ENCODE data around the gene BANF1. TPM values are rescaled to one million over a fixed set of nuclear protein-coding genes. Genes with fewer than 3 reads are reported as not detected.

Gene BANF1
- total and polyA plus RNA-seq, 4 donors, result 17.7 to 315 (median 159) TPM

DNA sequence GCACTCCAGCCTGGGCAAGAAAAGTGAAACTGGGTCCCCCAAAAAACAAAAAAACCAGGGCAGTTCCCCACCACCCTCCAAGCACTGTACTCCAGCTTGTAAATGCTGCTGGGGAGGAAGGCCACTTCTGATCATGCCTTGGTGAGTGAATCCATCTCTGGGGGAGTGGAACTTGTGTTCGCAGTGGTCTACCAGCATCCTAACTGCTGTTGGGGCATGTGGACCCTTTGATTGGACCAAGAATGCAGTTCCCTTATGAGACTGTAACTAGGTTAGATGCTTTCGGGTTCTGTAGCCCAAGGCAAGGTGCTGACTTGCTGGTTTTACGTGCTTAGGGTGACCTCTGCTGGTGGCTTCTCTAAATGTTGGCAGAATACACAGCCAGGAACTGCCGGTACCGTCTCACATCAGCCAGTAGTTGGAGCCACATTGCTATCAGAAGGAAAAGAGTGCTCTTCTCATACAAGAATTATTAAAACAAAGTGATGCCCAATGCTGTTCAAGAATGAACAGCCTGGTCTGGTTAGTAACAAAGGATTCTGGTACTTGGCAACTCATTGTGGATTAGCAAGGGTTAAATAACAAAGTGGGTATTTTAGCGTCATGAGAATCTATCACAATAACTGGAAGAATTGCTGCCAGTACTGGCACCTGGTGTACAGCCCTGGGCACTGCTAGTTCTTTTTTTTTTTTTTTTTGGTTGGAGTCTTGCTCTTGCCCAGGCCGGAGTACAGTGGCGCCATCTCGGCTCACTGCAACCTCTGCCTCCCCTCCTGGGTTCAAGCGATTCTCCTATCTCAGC, 13.3 kb upstream of the BANF1 start:
- TF ChIP-seq, protein P1, sequence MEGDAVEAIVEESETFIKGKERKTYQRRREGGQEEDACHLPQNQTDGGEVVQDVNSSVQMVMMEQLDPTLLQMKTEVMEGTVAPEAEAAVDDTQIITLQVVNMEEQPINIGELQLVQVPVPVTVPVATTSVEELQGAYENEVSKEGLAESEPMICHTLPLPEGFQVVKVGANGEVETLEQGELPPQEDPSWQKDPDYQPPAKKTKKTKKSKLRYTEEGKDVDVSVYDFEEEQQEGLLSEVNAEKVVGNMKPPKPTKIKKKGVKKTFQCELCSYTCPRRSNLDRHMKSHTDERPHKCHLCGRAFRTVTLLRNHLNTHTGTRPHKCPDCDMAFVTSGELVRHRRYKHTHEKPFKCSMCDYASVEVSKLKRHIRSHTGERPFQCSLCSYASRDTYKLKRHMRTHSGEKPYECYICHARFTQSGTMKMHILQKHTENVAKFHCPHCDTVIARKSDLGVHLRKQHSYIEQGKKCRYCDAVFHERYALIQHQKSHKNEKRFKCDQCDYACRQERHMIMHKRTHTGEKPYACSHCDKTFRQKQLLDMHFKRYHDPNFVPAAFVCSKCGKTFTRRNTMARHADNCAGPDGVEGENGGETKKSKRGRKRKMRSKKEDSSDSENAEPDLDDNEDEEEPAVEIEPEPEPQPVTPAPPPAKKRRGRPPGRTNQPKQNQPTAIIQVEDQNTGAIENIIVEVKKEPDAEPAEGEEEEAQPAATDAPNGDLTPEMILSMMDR (IDR thresholded peaks at IDR 0.05; ENCODE audit: control extremely low read depth, extremely low read depth), result peak; percentile 99
- ATAC-seq (ENCODE audit: insufficient read depth, low FRiP score), result peak; percentile 98
- Histone ChIP-seq H3K36me3 (ENCODE audit: control insufficient read depth in 4 of 4, insufficient read depth in 4 of 4, low read length in 4 of 4) (peaks cover 0 to 5% (median 2%) of the 10 kb centered on the region in 4 donors), H3K4me3 (no peak overlapping the region), H3K9me3 (ENCODE audit: control insufficient read depth in 4 of 4, insufficient read depth in 3 of 4, low read length in 3 of 4) (no peaks in the 10 kb centered on the region), H3K9ac (ENCODE audit: insufficient read depth in 1 of 2, low read length in 2 of 2) (no peak overlapping the region), H3K27ac (ENCODE audit: low read depth in 1 of 2, low read length in 1 of 2) (peak overlapping the region in 1 of 2 donors; percentile 22), H3K27me3 (ENCODE audit: control insufficient read depth in 3 of 3, insufficient read depth in 3 of 3, low read length in 2 of 3) (no peaks in the 10 kb centered on the region), H3K4me1 (ENCODE audit: control insufficient read depth in 5 of 5, insufficient read depth in 5 of 5, low read length in 5 of 5) (no peaks in the 10 kb centered on the region)
- DNase-seq, result peak; percentile 94 to 97 (median 97)
- whole genome bisulfite sequencing, 2 donors, result 14 to 26% methylated on average over 10 of the region's 10 CpGs

DNA sequence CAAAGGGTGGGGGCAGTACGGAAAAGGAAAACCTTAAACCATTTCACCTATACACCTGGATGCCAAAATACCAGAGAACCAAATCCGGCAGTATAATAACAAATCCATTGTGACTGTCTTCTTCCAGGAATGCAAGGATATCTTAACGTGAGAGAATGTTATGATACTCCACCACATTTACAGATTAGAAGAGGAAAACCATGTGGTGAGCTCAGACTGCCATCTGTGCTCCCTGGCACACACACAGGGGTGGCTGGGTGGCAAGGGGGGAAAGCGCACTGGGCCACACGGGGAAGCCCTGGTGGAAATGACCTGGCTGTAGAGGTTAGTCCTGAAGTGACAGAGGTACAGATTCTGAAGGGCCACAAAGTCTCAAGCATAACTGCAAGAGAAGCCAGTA, 10.2 kb upstream of the BANF1 start:
- no peak overlapping the region for H3K9ac ChIP-seq (ENCODE audit: insufficient read depth in 1 of 2, low read length in 2 of 2)
- no peaks in the 10 kb centered on the region for H3K9me3 ChIP-seq (ENCODE audit: control insufficient read depth in 4 of 4, insufficient read depth in 3 of 4, low read length in 3 of 4)
- no peaks in the 10 kb centered on the region for H3K4me1 ChIP-seq (ENCODE audit: control insufficient read depth in 5 of 5, insufficient read depth in 5 of 5, low read length in 5 of 5)
- peaks cover 0 to 5% (median 1%) of the 10 kb centered on the region in 4 donors for H3K36me3 ChIP-seq (ENCODE audit: control insufficient read depth in 4 of 4, insufficient read depth in 4 of 4, low read length in 4 of 4)
- DNase-seq (no peak), ATAC-seq (ENCODE audit: insufficient read depth, low FRiP score) (no peak)
- H3K4me3 ChIP-seq, result no peak overlapping the region
- H3K27ac ChIP-seq (ENCODE audit: low read depth in 1 of 2, low read length in 1 of 2), result no peak overlapping the region
- H3K27me3 ChIP-seq (ENCODE audit: control insufficient read depth in 3 of 3, insufficient read depth in 3 of 3, low read length in 2 of 3), result no peaks in the 10 kb centered on the region
- TF ChIP-seq, protein P1 (IDR thresholded peaks at IDR 0.05; ENCODE audit: control extremely low read depth, extremely low read depth), result no peak
- 87 to 91% methylated on average over 5 of the region's 5 CpGs for WGBS, 2 donors

DNA sequence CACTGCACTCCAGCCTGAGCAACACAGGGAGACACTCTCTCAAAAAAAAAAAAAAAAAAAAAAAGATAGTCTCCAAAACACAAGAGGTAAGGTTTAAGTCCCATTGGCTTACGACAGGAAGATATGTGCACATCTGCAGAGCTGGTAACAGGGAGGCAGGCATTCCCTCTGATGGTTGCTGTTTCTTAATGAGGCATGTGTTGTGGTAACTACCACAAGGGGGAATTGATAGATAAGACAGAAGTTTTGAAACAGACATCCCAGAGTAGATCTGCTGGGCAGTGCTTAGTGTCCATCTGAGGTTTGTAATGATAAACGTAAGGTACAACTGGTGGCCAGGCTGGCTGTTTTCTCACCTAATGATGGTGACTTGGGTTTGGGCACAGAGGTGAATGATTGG, 5.0 kb upstream of the BANF1 start:
- Histone ChIP-seq H3K27ac (ENCODE audit: low read depth in 1 of 2, low read length in 1 of 2) (no peak overlapping the region), H3K36me3 (ENCODE audit: control insufficient read depth in 4 of 4, insufficient read depth in 4 of 4, low read length in 4 of 4) (peaks cover 21 to 31% (median 24%) of the 10 kb centered on the region in 4 donors), H3K4me3 (no peak overlapping the region), H3K9me3 (ENCODE audit: control insufficient read depth in 4 of 4, insufficient read depth in 3 of 4, low read length in 3 of 4) (no peaks in the 10 kb centered on the region), H3K27me3 (ENCODE audit: control insufficient read depth in 3 of 3, insufficient read depth in 3 of 3, low read length in 2 of 3) (no peaks in the 10 kb centered on the region), H3K4me1 (ENCODE audit: control insufficient read depth in 5 of 5, insufficient read depth in 5 of 5, low read length in 5 of 5) (peaks cover 0 to 5% (median 0%) of the 10 kb centered on the region in 5 donors), H3K9ac (ENCODE audit: insufficient read depth in 1 of 2, low read length in 2 of 2) (no peak overlapping the region)
- ATAC-seq (ENCODE audit: insufficient read depth, low FRiP score) (no peak), DNase-seq (no peak)
- TF ChIP-seq, protein P1 (IDR thresholded peaks at IDR 0.05; ENCODE audit: control extremely low read depth, extremely low read depth), result no peak
- WGBS, 2 donors, result 81 to 86% methylated on average over 2 of the region's 2 CpGs

Data from lung (tissue), 12 donors.